ENCODE measurements around the gene FAM171A1. TPM values are rescaled to one million over a fixed set of nuclear protein-coding genes. Genes with fewer than 3 reads are reported as not detected.

The FAM171A1 gene
- total and polyA plus RNA-seq, 2 donors (not counting 3 experiments of a cell fraction or from before 2014, with no cell fraction given) = 56.3 to 75.8 TPM

DNA sequence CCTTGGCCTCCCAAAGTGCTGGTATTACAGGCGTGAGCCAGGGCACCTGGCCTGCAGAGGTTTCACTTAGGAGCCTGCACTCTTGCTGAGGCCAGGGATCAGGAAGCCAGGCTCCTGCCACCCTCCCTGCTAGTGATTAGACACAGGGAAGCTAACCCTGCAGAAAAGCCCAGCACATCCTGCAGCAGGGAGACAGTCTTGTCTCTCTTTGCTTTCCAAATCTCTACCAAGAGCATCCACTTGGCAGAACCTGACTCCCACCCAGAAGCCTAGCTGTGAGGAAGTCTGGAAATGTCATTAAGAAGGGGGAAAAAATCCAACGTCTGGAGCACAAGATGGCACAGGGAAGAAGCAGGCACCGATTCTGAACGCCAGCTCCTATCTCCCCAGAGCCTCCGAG, 8.0 kb upstream of the FAM171A1 start:
- no peaks in the 10 kb centered on the region for H3K9me1 ChIP-seq (replicated peaks; ENCODE audit: control insufficient read depth, extremely low read depth, insufficient read depth, low read length)
- FAIRE-seq = no peak
- no peak overlapping the region for H3K4me3 ChIP-seq (replicated peaks in 1 of 3; ENCODE audit: insufficient read depth in 1 of 3, low read depth in 1 of 3, low read length in 3 of 3)
- no peak overlapping the region for H3K27ac ChIP-seq (ENCODE audit: insufficient read depth, low read depth, low read length)
- DNase-seq (ENCODE audit: low read depth, low spot score) = no peak
- peaks cover 13% of the 10 kb centered on the region for H3K4me1 ChIP-seq (ENCODE audit: control insufficient read depth, extremely low read depth, insufficient read depth, low read length)
- H3K9ac ChIP-seq (replicated peaks; ENCODE audit: extremely low read depth, insufficient read depth, low read length) = no peak overlapping the region
- peaks cover 0 to 3% of the 10 kb centered on the region in 2 experiments for H3K27me3 ChIP-seq (ENCODE audit: control insufficient read depth in 2 of 2, insufficient read depth in 2 of 2, low read length in 2 of 2)
- TF ChIP-seq FOS (IDR thresholded peaks at IDR 0.05; ENCODE audit: borderline replicate concordance, insufficient read depth, low read length) = no peak
- TF ChIP-seq MYC (IDR thresholded peaks at IDR 0.05; ENCODE audit: low read depth, low read length) = no peak
- TF ChIP-seq EZH2 (IDR thresholded peaks at IDR 0.05; ENCODE audit: borderline replicate concordance, low read depth, low read length, severe bottlenecking) = no peak
- no peak for TF ChIP-seq MAX (IDR thresholded peaks at IDR 0.05; ENCODE audit: insufficient read depth, insufficient read length)
- TF ChIP-seq GATA2 (IDR thresholded peaks at IDR 0.05; ENCODE audit: insufficient read depth, insufficient read length, low read depth, low read length) = no peak
- TF ChIP-seq POLR2AphosphoS5 (IDR thresholded peaks at IDR 0.05; ENCODE audit: insufficient read depth, low read depth, low read length) = no peak
- no peak for TF ChIP-seq POLR2A (IDR thresholded peaks at IDR 0.05; ENCODE audit: low read depth, low read length)
- TF ChIP-seq JUN (IDR thresholded peaks at IDR 0.05; ENCODE audit: borderline replicate concordance, insufficient read depth, insufficient read length, low read depth) = no peak
- TF ChIP-seq, protein P1, sequence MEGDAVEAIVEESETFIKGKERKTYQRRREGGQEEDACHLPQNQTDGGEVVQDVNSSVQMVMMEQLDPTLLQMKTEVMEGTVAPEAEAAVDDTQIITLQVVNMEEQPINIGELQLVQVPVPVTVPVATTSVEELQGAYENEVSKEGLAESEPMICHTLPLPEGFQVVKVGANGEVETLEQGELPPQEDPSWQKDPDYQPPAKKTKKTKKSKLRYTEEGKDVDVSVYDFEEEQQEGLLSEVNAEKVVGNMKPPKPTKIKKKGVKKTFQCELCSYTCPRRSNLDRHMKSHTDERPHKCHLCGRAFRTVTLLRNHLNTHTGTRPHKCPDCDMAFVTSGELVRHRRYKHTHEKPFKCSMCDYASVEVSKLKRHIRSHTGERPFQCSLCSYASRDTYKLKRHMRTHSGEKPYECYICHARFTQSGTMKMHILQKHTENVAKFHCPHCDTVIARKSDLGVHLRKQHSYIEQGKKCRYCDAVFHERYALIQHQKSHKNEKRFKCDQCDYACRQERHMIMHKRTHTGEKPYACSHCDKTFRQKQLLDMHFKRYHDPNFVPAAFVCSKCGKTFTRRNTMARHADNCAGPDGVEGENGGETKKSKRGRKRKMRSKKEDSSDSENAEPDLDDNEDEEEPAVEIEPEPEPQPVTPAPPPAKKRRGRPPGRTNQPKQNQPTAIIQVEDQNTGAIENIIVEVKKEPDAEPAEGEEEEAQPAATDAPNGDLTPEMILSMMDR (IDR thresholded peaks at IDR 0.05; ENCODE audit: extremely low read depth in 1 of 2, insufficient read depth in 1 of 2, low read depth in 1 of 2, low read length in 2 of 2) = no peak
- dilution Hi-C loops (cut with MboI; ENCODE audit: extremely low pct_ligation_motif_present, low sequenced_read_pairs) = no loop called here
- H3K4me2 ChIP-seq (ENCODE audit: insufficient read depth, low read length) = no peak overlapping the region
- no peaks in the 10 kb centered on the region for H3K36me3 ChIP-seq (ENCODE audit: control insufficient read depth in 2 of 2, extremely low read depth in 1 of 2, insufficient read depth in 2 of 2, low read length in 2 of 2)
- H3K9me3 ChIP-seq (replicated peaks; ENCODE audit: control insufficient read depth, insufficient read depth, low read length) = no peaks in the 10 kb centered on the region
- POLR2A ChIA-PET = no interaction called here
- CTCF ChIA-PET = interaction anchor here (0.9 kb wide), 2 partner anchors 31 to 232 kb away, joined by 3 read pairs; no protein-coding TSS in a partner anchor
- H2AFZ ChIP-seq (ENCODE audit: low read depth, low read length) = no peak overlapping the region
- no TSS peak for BruUV-seq (replicated peaks)
- no peaks in the 10 kb centered on the region for H4K20me1 ChIP-seq (replicated peaks; ENCODE audit: control insufficient read depth, extremely low read depth, insufficient read depth, low read length)
- intact Hi-C loops (cut with micrococcal nuclease) = loop anchor here (10.0 kb wide), 1 partner anchor 274 kb away; no protein-coding TSS in a partner anchor
- H3K79me2 ChIP-seq (ENCODE audit: control insufficient read depth, insufficient read depth, low read length) = no peaks in the 10 kb centered on the region

All from endothelial cell of umbilical vein (primary cell).